Upper lobe of right lung (tissue), 1 donor: ENCODE results near the gene TMEM181. TPM values are rescaled to one million over a fixed set of nuclear protein-coding genes. Genes with fewer than 3 reads are reported as not detected.

Experiments
- ATAC-seq: fragments of 200-7000 bp; cut with Tn5 transposase; one replicate; pipeline ENCODE4 v1.9.1; 2020; ENCODE audit warnings: mild to moderate bottlenecking, moderate library complexity
- DNase-seq: peaks from one replicate; pipeline ENCODE4 v3.0.0-alpha.2; 2020
- H3K27ac ChIP-seq: fragments of 200-600 bp; one replicate; pipeline ENCODE4 v1.8.0; 2022
- H3K27me3 ChIP-seq: fragments of 200-600 bp; one replicate; pipeline ENCODE4 v1.8.0; 2022; ENCODE audit warnings: mild to moderate bottlenecking
- H3K36me3 ChIP-seq: fragments of 200-600 bp; one replicate; pipeline ENCODE4 v1.8.0; 2022
- H3K4me1 ChIP-seq: fragments of 200-600 bp; one replicate; pipeline ENCODE4 v1.8.0; 2022
- H3K4me3 ChIP-seq: fragments of 200-600 bp; one replicate; pipeline ENCODE4 v1.8.0; 2022; ENCODE audit warnings: mild to moderate bottlenecking
- H3K9me3 ChIP-seq: fragments of 200-600 bp; one replicate; pipeline ENCODE4 v1.8.0; 2022
- CTCF ChIP-seq: fragments of 200-600 bp; IDR thresholded peaks from one replicate; pipeline ENCODE4 v1.8.0; 2022; ENCODE audit warnings: antibody characterized with exemption
- intact Hi-C: fragments of 100-400 bp; cut with DNase I; formaldehyde crosslinking; loops from one replicate; pipeline ENCODE4 v1.11.0; 2022
- long read RNA-seq: library from polyadenylated mRNA; unstranded; transcript quantifications from one replicate; pipeline ENCODE4 v2.0.0, GENCODE V29; 2021
- total RNA-seq: library from RNA; stranded (reverse); fragmentation: NEBNext Ultra II Directional; extraction: Animal tissue kit (Norgen Biotek cat#: 25700); gene quantifications from one replicate; pipeline ENCODE4 v1.2.1, GENCODE V29; 2021
- donor health status: DM: no; HTN: yes; CAD: no; lungs with severe emphysema.

Gene TMEM181
- 31.5 TPM for total RNA-seq
- long read RNA-seq, full-length matches to known transcripts = 2 of 79 reads
- long read RNA-seq, partial matches to known transcripts = 5 of 79 reads
- long read RNA-seq, other reads (novel, unspliced or antisense) = 72 of 79 reads

- H3K36me3 ChIP-seq = no peaks in the 10 kb centered on the region
- no peaks in the 10 kb centered on the region for H3K27me3 ChIP-seq
- intact Hi-C loops = no loop called here
- H3K9me3 ChIP-seq = no peaks in the 10 kb centered on the region
- DNase-seq = peak; percentile 95
- peaks cover 30% of the 10 kb centered on the region for H3K4me1 ChIP-seq
- H3K4me3 ChIP-seq = peak within 1 kb of the TSS; percentile 78
- H3K27ac ChIP-seq = peak within 1 kb of the TSS; percentile 86
- ATAC-seq = peak; percentile 95
- TF ChIP-seq CTCF = no peak
Observed at GRCh38 chr6:158559895-158560835, at the start of gene TMEM181. Gene TMEM181 (plus strand): TSS chr6:158560091. CDS start chr6:158560225, 134 bp downstream.

GRCh38 chr6:158512809-158513208, 47.1 kb upstream of the TMEM181 start:
- peaks cover 6% of the 10 kb centered on the region for H3K4me1 ChIP-seq
- no peaks in the 10 kb centered on the region for H3K36me3 ChIP-seq
- H3K4me3 ChIP-seq = no peak overlapping the region
- H3K27me3 ChIP-seq = peaks cover 7% of the 10 kb centered on the region
- intact Hi-C loops = no loop called here
- ATAC-seq (no peak), DNase-seq (no peak)
- no peak for TF ChIP-seq CTCF
- H3K27ac ChIP-seq = no peak overlapping the region
- no peaks in the 10 kb centered on the region for H3K9me3 ChIP-seq

GRCh38 chr6:158514176-158514575, 45.7 kb upstream of the TMEM181 start:
- H3K4me3 ChIP-seq = no peak overlapping the region
- no peak for DNase-seq
- H3K36me3 ChIP-seq = no peaks in the 10 kb centered on the region
- no peak for ATAC-seq
- intact Hi-C loops = no loop called here
- no peaks in the 10 kb centered on the region for H3K9me3 ChIP-seq
- TF ChIP-seq CTCF = no peak
- H3K27ac ChIP-seq = no peak overlapping the region
- H3K27me3 ChIP-seq = peaks cover 7% of the 10 kb centered on the region
- peaks cover 14% of the 10 kb centered on the region for H3K4me1 ChIP-seq

- H3K36me3 ChIP-seq = no peaks in the 10 kb centered on the region
- no peak overlapping the region for H3K4me3 ChIP-seq
- no peak overlapping the region for H3K27ac ChIP-seq
- H3K27me3 ChIP-seq = peaks cover 7% of the 10 kb centered on the region
- ATAC-seq = no peak
- H3K9me3 ChIP-seq = no peaks in the 10 kb centered on the region
- DNase-seq = no peak
- TF ChIP-seq CTCF = no peak
- intact Hi-C loops = no loop called here
- peaks cover 14% of the 10 kb centered on the region for H3K4me1 ChIP-seq
Observed at GRCh38 chr6:158514991-158515390, 44.9 kb upstream of the TMEM181 start.

GRCh38 chr6:158516098-158516497, 43.8 kb upstream of the TMEM181 start:
- intact Hi-C loops = no loop called here
- no peaks in the 10 kb centered on the region for H3K36me3 ChIP-seq
- no peak overlapping the region for H3K27ac ChIP-seq
- H3K9me3 ChIP-seq = no peaks in the 10 kb centered on the region
- peaks cover 7% of the 10 kb centered on the region for H3K27me3 ChIP-seq
- peak; percentile 34 for ATAC-seq
- peaks cover 14% of the 10 kb centered on the region for H3K4me1 ChIP-seq
- DNase-seq = no peak
- TF ChIP-seq CTCF = no peak
- H3K4me3 ChIP-seq = no peak overlapping the region
